CD4-positive, alpha-beta T cell (primary cell): ENCODE data around the gene TENT4A. TPM values are rescaled to one million over a fixed set of nuclear protein-coding genes. Genes with fewer than 3 reads are reported as not detected.

Experiments used
- ATAC-seq: fragments of 200-7000 bp; cut with Tn5 transposase; one replicate; pipeline ENCODE4 v1.10.0; 2022; ENCODE audit warnings: mild to moderate bottlenecking; ENCODE audit not compliant: poor library complexity
- CTCF ChIA-PET: fragments of 350-600 bp; sonication (Branson Sonifier 250); formaldehyde crosslinking; loops from one replicate; lab custom pipeline; 2021; ENCODE audit warnings: antibody characterized with exemption, inconsistent platforms; lab: Charles Lee
- POLR2A ChIA-PET: fragments of 350-600 bp; sonication (Branson Sonifier 250); formaldehyde crosslinking; loops from one replicate; lab custom pipeline; 2021; ENCODE audit warnings: antibody characterized with exemption, inconsistent platforms; lab: Charles Lee
- DNase-seq, 14 experiments: peaks; one replicate each; pipeline ENCODE4 v3.0.0-alpha.2; 2013 to 2020; ENCODE audit warnings: mixed read lengths in 2 of 14
- H3K27ac ChIP-seq, 2 donors: one replicate each; pipeline versions ENCODE4 v1.5.1 to v1.7.0; 2013; ENCODE audit warnings: low read length in 2 of 2, low read depth in 1 of 2, mild to moderate bottlenecking in 1 of 2
- H3K27me3 ChIP-seq, 2 experiments: 1 replicate in 1 of 2; 2 replicates in 1 of 2; pipeline versions ENCODE4 v1.6.1 to v1.7.0; 2013; ENCODE audit warnings: low read length in 2 of 2, control low read depth in 1 of 2, mild to moderate bottlenecking in 1 of 2, moderate library complexity in 1 of 2; ENCODE audit not compliant: insufficient read depth in 2 of 2, control insufficient read depth in 1 of 2
- H3K36me3 ChIP-seq: one replicate; pipeline ENCODE4 v1.6.1; 2013; ENCODE audit warnings: low read length, control low read depth; ENCODE audit not compliant: insufficient read depth
- H3K4me1 ChIP-seq: one replicate; pipeline ENCODE4 v1.6.1; 2013; ENCODE audit warnings: low read length, control low read depth; ENCODE audit not compliant: insufficient read depth
- H3K4me3 ChIP-seq: one replicate; pipeline ENCODE4 v1.5.1; 2013; ENCODE audit warnings: mild to moderate bottlenecking, low read length, moderate library complexity
- H3K9me3 ChIP-seq, 2 experiments: 1 replicate in 1 of 2; 2 replicates in 1 of 2; pipeline versions ENCODE4 v1.6.1 to v1.7.0; 2013; ENCODE audit warnings: low read length in 2 of 2, mild to moderate bottlenecking in 2 of 2, control low read depth in 1 of 2, moderate library complexity in 1 of 2; ENCODE audit not compliant: control insufficient read depth in 1 of 2, insufficient read depth in 1 of 2
- H3K27ac Mint-ChIP-seq: one replicate; pipeline ENCODE4 v1.8.0; 2020; ENCODE audit warnings: mixed read lengths
- H3K27me3 Mint-ChIP-seq: one replicate; pipeline ENCODE4 v1.8.0; 2021; ENCODE audit warnings: mixed read lengths
- H3K36me3 Mint-ChIP-seq: one replicate; pipeline ENCODE4 v1.8.0; 2021; ENCODE audit warnings: low read depth, mixed read lengths
- H3K4me1 Mint-ChIP-seq: one replicate; pipeline ENCODE4 v1.8.0; 2021; ENCODE audit warnings: low read depth, mixed read lengths
- H3K4me3 Mint-ChIP-seq: one replicate; pipeline ENCODE4 v1.8.0; 2020; ENCODE audit warnings: mild to moderate bottlenecking, mixed read lengths
- H3K9me3 Mint-ChIP-seq: one replicate; pipeline ENCODE4 v1.8.0; 2020; ENCODE audit warnings: mixed read lengths
- CTCF ChIP-seq: fragments of 200-600 bp; IDR thresholded peaks from one replicate; pipeline ENCODE4 v1.8.0; 2022; ENCODE audit warnings: antibody characterized with exemption, mild to moderate bottlenecking
- intact Hi-C, 2 experiments: fragments of 100-400 bp; cut with DNase I in 1 of 2; cut with micrococcal nuclease in 1 of 2; formaldehyde crosslinking; loops; one replicate each; pipeline versions ENCODE4 v1.15.1 to v1.9.0; 2023 to 2025; cut with DNase I, micrococcal nuclease
- total RNA-seq, 174 experiments: library from RNA in 2 of 174; stranded (reverse) in 2 of 174; gene quantifications; one replicate each; pipeline ENCODE4 v1.2.3 and lab custom pipeline; 2021 to 2026

TENT4A gene
- total RNA-seq, 2 experiments from 2014 or later: 49.2 to 51.9 TPM

DNA sequence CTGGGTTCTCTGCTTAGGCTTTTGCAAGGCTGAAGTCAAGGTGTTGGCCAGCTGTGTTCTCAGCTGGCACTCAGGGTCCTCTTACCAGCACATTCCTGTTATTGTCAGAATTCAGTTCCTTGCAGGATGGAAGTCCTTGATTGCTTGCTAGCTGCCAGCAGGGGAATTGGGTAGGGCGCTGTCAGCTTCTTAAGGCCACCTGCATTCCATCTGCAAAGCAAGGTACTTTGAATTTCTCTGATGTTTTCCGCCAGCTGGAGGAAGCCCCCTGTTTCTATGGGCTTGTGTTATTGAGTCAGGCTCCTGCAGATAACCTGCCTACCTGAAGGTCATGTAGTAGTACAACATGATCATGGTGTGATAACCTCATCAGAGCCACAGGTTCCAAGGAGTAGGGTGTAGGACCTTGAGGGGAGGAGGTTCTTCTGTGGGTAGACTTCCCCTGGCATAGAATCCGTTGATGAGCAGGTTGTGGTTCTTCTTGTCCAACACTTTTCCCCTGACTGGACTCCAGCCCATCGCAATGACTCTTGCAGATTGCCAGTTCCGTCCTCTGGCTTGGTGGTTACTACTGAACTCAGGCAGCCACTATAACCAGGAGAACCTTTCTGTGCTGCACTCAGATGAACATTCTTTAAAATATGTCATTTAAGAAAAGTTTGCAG, 6.8 kb downstream of the TENT4A start:
- Mint-ChIP-seq H3K4me1 (peaks cover 96% of the 10 kb centered on the region), H3K9me3 (no peaks in the 10 kb centered on the region), H3K27me3 (no peaks in the 10 kb centered on the region), H3K4me3 (peak overlapping the region; percentile 63), H3K36me3 (peaks cover 34% of the 10 kb centered on the region), H3K27ac (peak overlapping the region; percentile 55)
- no peak overlapping the region for H3K4me3 ChIP-seq
- H3K9me3 ChIP-seq: no peaks in the 10 kb centered on the region
- no peak for DNase-seq
- no peaks in the 10 kb centered on the region for H3K27me3 ChIP-seq
- no peak for ATAC-seq
- intact Hi-C loops: loop anchor here in 1 of 2 experiments (10.0 kb wide), 1 partner anchor 1225 kb away; no protein-coding TSS in a partner anchor
- TF ChIP-seq CTCF: no peak
- H3K4me1 ChIP-seq: peaks cover 88% of the 10 kb centered on the region
- no peak overlapping the region for H3K27ac ChIP-seq
- ChIA-PET CTCF (no interaction called here), POLR2A (no interaction called here)
- H3K36me3 ChIP-seq: peaks cover 17% of the 10 kb centered on the region

DNA sequence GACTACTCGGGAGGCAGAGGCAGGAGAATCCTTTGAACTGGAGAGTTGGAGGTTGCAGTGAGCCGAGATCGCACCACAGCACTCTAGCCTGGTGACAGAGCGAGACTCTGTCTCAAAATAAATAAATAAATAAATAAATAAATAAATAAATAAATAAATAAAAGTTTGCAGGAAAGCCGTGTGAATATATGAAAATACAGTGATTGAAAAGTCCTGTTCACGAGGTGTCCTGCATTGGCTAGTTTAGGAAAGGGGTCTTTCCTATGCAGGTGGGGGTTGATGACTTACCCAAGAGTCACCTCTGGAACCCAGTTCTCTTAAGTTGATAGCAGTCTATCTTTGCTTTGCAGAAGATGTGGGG, 7.3 kb downstream of the TENT4A start:
- H3K4me3 ChIP-seq: no peak overlapping the region
- no peak overlapping the region for H3K27ac ChIP-seq
- no peaks in the 10 kb centered on the region for H3K9me3 Mint-ChIP-seq
- no peak overlapping the region for H3K4me3 Mint-ChIP-seq
- peaks cover 89% of the 10 kb centered on the region for H3K4me1 ChIP-seq
- peaks cover 31% of the 10 kb centered on the region for H3K36me3 Mint-ChIP-seq
- no peak for DNase-seq
- no peak for ATAC-seq
- H3K27me3 Mint-ChIP-seq: no peaks in the 10 kb centered on the region
- H3K36me3 ChIP-seq: peaks cover 17% of the 10 kb centered on the region
- H3K27ac Mint-ChIP-seq: peak overlapping the region; percentile 55
- intact Hi-C loops: no loop called here
- POLR2A ChIA-PET: interaction anchor here (1.2 kb wide), 1 partner anchor 10 kb away, joined by 3 read pairs; no protein-coding TSS in a partner anchor
- H3K9me3 ChIP-seq: no peaks in the 10 kb centered on the region
- TF ChIP-seq CTCF: no peak
- H3K27me3 ChIP-seq: no peaks in the 10 kb centered on the region
- H3K4me1 Mint-ChIP-seq: peaks cover 95% of the 10 kb centered on the region
- CTCF ChIA-PET: no interaction called here

DNA sequence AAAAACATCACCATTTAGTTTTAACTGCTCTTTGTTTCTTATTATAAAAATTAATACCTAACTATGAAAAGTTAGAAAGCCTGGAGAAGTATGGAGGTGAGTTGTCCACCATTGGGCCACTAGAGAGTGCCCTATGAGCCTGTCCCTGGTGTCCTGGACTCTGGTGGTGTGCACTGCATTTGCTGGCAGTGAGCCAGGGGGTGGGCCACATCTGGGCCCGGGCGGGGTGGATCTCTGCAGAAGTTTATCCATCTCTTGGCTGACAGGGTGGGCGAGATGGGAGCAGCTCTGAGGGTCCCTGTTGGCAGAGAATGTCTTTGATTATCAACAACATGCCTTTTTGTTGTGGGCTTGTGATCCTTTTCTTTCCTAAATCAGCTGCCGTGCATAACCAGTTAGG, 8.2 kb downstream of the TENT4A start:
- ChIA-PET CTCF (no interaction called here), POLR2A (interaction anchor here (1.2 to 1.5 kb wide), 2 partner anchors 9 to 88 kb away, joined by 3 to 5 read pairs; partner anchors contain the start of gene SRD5A1)
- Histone ChIP-seq H3K4me1 (peaks cover 88% of the 10 kb centered on the region), H3K4me3 (no peak overlapping the region), H3K27ac (no peak overlapping the region), H3K9me3 (no peaks in the 10 kb centered on the region), H3K27me3 (no peaks in the 10 kb centered on the region), H3K36me3 (peaks cover 19% of the 10 kb centered on the region)
- Mint-ChIP-seq H3K27me3 (no peaks in the 10 kb centered on the region), H3K36me3 (peaks cover 33% of the 10 kb centered on the region), H3K9me3 (no peaks in the 10 kb centered on the region), H3K4me3 (peak overlapping the region; percentile 47), H3K27ac (peak overlapping the region; percentile 25), H3K4me1 (peaks cover 95% of the 10 kb centered on the region)
- no peak for TF ChIP-seq CTCF
- intact Hi-C loops: no loop called here
- no peak for ATAC-seq
- no peak for DNase-seq
